GM12864 (cell line): ENCODE data around the gene GOLGA7B.
A peak's percentile ranks its signal among the peaks of the same experiment; 100 is the strongest.

Experiments used
- DNase-seq: peaks from one replicate; pipeline ENCODE4 v3.0.0-alpha.2; 2011; ENCODE audit warnings: low read depth
- H3K4me3 ChIP-seq: 2 replicates; pipeline ENCODE4 v1.5.1; 2011; ENCODE audit warnings: mild to moderate bottlenecking, low read depth, low read length, control low read depth
- TF ChIP-seq, protein P1 (sequence below): IDR thresholded peaks from 2 replicates; pipeline ENCODE4 v1.5.1; 2011; ENCODE audit warnings: low read depth, mild to moderate bottlenecking, moderate library complexity, low read length, control low read depth, inconsistent platforms; ENCODE audit errors: missing control alignments

The GOLGA7B gene

DNA sequence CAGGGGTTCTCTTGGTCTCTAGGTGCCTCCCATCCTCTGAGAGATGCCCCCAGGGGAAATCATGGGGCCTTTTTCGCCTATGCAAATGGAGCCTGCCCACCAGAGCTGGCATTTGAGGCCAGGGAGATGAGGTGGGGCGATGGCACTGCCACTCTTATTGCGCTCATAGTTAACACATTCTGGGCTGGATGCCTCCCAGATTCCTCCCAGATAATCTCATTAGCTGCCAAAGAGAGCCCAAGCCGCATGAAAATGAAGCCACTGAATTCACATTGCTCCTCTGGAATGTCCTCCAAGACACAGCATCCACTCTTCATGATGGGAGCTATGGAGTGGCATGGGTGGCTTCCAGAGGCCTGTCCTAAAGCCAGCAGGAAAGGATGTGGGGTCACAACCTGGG lies 61.0 kb downstream of the GOLGA7B start:
- TF ChIP-seq, protein P1, sequence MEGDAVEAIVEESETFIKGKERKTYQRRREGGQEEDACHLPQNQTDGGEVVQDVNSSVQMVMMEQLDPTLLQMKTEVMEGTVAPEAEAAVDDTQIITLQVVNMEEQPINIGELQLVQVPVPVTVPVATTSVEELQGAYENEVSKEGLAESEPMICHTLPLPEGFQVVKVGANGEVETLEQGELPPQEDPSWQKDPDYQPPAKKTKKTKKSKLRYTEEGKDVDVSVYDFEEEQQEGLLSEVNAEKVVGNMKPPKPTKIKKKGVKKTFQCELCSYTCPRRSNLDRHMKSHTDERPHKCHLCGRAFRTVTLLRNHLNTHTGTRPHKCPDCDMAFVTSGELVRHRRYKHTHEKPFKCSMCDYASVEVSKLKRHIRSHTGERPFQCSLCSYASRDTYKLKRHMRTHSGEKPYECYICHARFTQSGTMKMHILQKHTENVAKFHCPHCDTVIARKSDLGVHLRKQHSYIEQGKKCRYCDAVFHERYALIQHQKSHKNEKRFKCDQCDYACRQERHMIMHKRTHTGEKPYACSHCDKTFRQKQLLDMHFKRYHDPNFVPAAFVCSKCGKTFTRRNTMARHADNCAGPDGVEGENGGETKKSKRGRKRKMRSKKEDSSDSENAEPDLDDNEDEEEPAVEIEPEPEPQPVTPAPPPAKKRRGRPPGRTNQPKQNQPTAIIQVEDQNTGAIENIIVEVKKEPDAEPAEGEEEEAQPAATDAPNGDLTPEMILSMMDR, result no peak
- DNase-seq, result no peak
- no peak overlapping the region for H3K4me3 ChIP-seq

DNA sequence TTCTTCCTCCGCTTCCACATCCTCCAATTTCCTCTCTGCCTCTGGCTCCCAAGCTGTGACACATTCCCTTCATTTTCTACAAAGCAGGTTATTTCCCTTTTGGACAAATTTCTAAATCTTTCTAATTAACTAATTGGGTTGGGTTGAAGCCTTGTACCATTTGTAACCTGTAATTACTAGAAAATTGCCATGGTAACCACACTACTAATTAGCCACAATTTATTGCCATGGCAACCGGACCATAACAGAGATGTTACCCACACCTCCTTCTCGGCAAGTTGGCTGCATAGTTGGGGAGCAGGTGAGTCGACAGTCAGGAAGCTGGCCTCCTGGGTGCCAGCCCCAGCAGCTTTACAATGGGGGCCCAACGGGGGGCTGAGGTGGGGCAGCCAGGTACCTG lies 61.6 kb downstream of the GOLGA7B start:
- H3K4me3 ChIP-seq, result no peak overlapping the region
- TF ChIP-seq, protein P1, result no peak
- DNase-seq, result no peak

DNA sequence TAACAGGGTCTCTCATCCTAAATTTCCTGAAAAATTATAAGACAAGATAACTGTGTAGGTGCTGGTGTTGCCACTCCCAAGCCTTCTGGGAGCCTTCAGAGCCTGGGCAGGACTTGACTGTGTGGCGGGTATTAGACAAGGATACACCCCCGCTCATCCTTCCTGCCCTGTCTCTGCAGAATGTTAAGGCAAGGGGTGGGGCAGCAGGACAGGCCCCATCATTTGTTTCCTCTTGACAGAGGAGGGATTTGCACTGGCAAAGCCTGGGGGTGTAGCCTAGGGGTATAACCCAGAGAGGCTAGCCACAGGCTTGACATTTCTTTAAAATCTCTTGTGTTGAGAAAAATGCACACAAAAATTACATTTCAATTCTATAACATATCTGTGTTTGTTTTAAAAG lies 63.5 kb downstream of the GOLGA7B start:
- TF ChIP-seq, protein P1, result no peak
- H3K4me3 ChIP-seq, result no peak overlapping the region
- no peak for DNase-seq

DNA sequence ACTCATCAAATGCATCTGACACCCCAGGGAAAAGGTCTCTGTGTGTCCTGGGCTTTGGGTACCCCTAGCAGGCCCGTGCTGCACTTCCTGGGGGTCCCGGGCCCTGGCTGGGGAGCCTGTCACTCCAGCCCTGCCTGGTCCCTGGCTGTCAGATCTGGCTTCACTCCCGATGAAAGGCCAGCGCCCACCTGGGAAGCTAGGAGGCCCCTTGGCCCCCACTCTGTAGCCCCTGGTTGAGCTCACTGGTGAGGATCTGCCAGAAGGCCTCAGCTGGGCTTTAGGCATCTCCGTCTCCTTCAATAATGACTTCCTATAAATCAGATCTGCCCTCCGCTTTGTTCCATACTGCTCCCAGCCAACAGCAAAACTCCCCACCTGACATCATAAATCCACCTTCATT lies 64.0 kb downstream of the GOLGA7B start:
- H3K4me3 ChIP-seq, result no peak overlapping the region
- DNase-seq, result no peak
- TF ChIP-seq, protein P1, result no peak

DNA sequence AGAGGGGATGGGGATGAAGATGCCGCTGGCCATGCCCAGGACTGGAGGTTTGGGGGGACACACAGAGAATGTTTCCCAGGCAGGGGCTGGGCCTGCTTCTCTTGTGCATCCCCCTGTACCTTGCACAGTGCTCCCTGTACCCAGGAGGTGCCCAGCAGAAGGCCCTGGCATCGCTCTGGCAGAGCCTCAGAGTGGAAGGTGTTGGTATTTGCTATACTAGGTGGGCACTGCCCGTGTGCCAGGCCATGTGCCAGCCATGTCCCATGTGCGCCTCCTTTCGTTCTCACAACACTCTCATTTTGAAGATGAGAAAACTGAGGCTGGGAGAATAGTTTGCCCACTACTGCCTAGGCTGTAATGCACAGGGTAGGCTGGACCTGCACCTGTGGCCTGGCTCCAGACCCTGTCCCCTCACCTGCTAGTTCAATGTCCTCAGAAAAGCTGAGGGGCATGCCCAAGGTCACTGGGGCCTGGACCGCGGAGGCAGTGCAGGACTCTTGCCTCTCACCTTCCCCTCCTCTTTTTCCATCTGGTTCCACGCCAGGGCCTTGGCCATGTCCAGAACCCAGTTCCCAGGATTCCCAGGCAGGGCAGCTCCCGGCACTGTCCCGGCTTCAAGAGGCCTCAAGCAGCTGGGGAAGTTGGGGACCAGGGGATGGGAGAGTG lies 64.7 kb downstream of the GOLGA7B start:
- no peak for DNase-seq
- TF ChIP-seq, protein P1, result no peak
- no peak overlapping the region for H3K4me3 ChIP-seq

DNA sequence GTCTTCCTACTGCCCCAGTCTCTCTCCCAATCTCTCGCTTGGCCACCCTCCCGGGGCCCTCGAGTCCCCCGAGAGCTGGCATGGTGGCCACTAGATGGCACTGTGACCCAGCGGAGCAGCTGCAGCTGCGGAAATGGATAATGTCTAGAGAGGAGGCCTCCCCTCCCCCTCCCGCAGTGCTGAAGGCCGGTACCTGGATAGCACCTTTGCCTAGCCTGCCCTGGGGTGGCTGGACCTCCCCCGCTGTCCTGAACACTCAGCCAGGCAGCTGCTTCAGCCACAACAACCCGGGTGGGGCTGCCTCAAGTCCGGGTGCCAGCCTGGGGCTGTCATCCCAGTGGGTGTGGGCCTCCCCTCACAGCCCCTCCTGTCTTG lies 65.2 kb downstream of the GOLGA7B start:
- DNase-seq, result no peak
- TF ChIP-seq, protein P1, result peak; percentile 90

More for the DNA sequence above, 65.2 kb downstream of the GOLGA7B start:
- no peak overlapping the region for H3K4me3 ChIP-seq
